ENCODE measurements around the gene PNMT. TPM values are rescaled to one million over a fixed set of nuclear protein-coding genes. Genes with fewer than 3 reads are reported as not detected.
A peak's percentile ranks its signal among the peaks of the same experiment; 100 is the strongest.

Gene PNMT
- total and polyA plus RNA-seq, 2 of the 4 experiments (the other 2 are of a cell fraction) = not detected

GRCh38 chr17:39626171-39627046 is 41.8 kb upstream of the PNMT start, which contains the start of gene PPP1R1B (continued):
- no peak for TF ChIP-seq RFX5 (IDR thresholded peaks at IDR 0.05; ENCODE audit: low read depth, low read length)

GRCh38 chr17:39627047-39627711 is 41.1 kb upstream of the PNMT start:
- no peak overlapping the region for H2AK9ac ChIP-seq (replicated peaks; ENCODE audit: low read depth, low read length, poor library complexity)
- H3K36me3 ChIP-seq (ENCODE audit: control insufficient read depth, insufficient read depth, low read length) = no peaks in the 10 kb centered on the region
- H4K20me1 ChIP-seq (ENCODE audit: insufficient read depth, low read length) = no peaks in the 10 kb centered on the region
- no peak overlapping the region for H3K23ac ChIP-seq (ENCODE audit: low read depth, low read length)
- CTCF ChIA-PET = no interaction called here
- H3K27me3 ChIP-seq (ENCODE audit: control insufficient read depth, insufficient read depth, low read length) = peaks cover 73% of the 10 kb centered on the region
- H3K9me1 ChIP-seq (ENCODE audit: insufficient read depth, low read length) = no peaks in the 10 kb centered on the region
- DNase-seq (no peak), ATAC-seq (ENCODE audit: low read depth) (no peak)
- TF ChIP-seq BHLHE40 (IDR thresholded peaks at IDR 0.05; ENCODE audit: low read depth, low read length) (no peak), RAD21 (IDR thresholded peaks at IDR 0.05; ENCODE audit: low read length) (no peak), MXI1 (IDR thresholded peaks at IDR 0.05; ENCODE audit: borderline replicate concordance, low read depth, low read length) (no peak), RCOR1 (IDR thresholded peaks at IDR 0.05; ENCODE audit: insufficient replicate concordance, low read length) (no peak), CTCF (conservative IDR thresholded peaks at IDR 0.05; ENCODE audit: low read depth, low read length) (no peak), USF2 (IDR thresholded peaks at IDR 0.05; ENCODE audit: low read depth, low read length) (no peak), SMC3 (IDR thresholded peaks at IDR 0.05; ENCODE audit: low read depth, low read length) (no peak), CEBPB (IDR thresholded peaks at IDR 0.05; ENCODE audit: low read depth, low read length) (no peak)
- H2BK120ac ChIP-seq (ENCODE audit: low read depth, low read length) = no peak overlapping the region
- H2AFZ ChIP-seq (replicated peaks; ENCODE audit: low read length, poor library complexity) = peak overlapping the region; percentile 77
- no peak overlapping the region for H3K27ac ChIP-seq (ENCODE audit: insufficient read depth, low read length)
- no TSS peak for BruUV-seq (replicated peaks)
- no peak overlapping the region for H4K5ac ChIP-seq (ENCODE audit: low read depth, low read length)
- dilution Hi-C loops (cut with HindIII; ENCODE audit: low sequenced_read_pairs, unreplicated experiment) = no loop called here
- H2AK5ac ChIP-seq (ENCODE audit: low read depth, low read length) = no peak overlapping the region
- peak overlapping the region; percentile 13; the same call in 1 of the 2 replicates for H3K4me3 ChIP-seq (ENCODE audit: insufficient read depth, low read depth, low read length)
- H3K4me1 ChIP-seq (ENCODE audit: control insufficient read depth, insufficient read depth, low read length) = peaks cover 3% of the 10 kb centered on the region; the same call in 1 of the 2 replicates
- peak overlapping the region; percentile 56 for H3K4me2 ChIP-seq (ENCODE audit: low read depth, low read length)
- POLR2A ChIA-PET (ENCODE audit: unreplicated experiment) = no interaction called here
- H3K9ac ChIP-seq (ENCODE audit: low read depth, low read length) = no peak overlapping the region
- no peak overlapping the region for H2BK20ac ChIP-seq (ENCODE audit: low read depth, low read length)
- H3K14ac ChIP-seq (replicated peaks; ENCODE audit: low read depth, low read length) = no peak overlapping the region
- H4K8ac ChIP-seq (ENCODE audit: low read depth in 2 of 2, low read length in 2 of 2) = no peak overlapping the region
- H4K91ac ChIP-seq (ENCODE audit: insufficient read depth, low read depth, low read length) = no peak overlapping the region
- H3K9me3 ChIP-seq (ENCODE audit: control insufficient read depth, insufficient read depth, low read length) = no peaks in the 10 kb centered on the region
- no peaks in the 10 kb centered on the region for H3K79me1 ChIP-seq (ENCODE audit: low read depth in 1 of 2, low read length in 2 of 2)
- no peak overlapping the region for H3K56ac ChIP-seq (ENCODE audit: extremely low read depth, insufficient read depth, low read length)
- in situ Hi-C loops (cut with MboI; ENCODE audit: low sequenced_read_pairs) = no loop called here
- no peak overlapping the region for H3K4ac ChIP-seq (ENCODE audit: low read depth, low read length)
- 1% methylated on average over 30 of the region's 72 CpGs; no CpG with 5 or more reads in 1 of the 2 experiments for WGBS, 2 experiments (ENCODE audit: extremely low coverage in 2 of 2, insufficient read length in 1 of 2)
- H2BK5ac ChIP-seq (ENCODE audit: low read depth, low read length, poor library complexity, severe bottlenecking) = no peak overlapping the region
- H3K18ac ChIP-seq (ENCODE audit: low read depth, low read length) = no peak overlapping the region
- intact Hi-C loops (cut with micrococcal nuclease) = loop anchor here (10.0 kb wide), 1 partner anchor 358 kb away; the partner anchor contains the start of gene PSMD3
- H2BK15ac ChIP-seq (ENCODE audit: low read depth, low read length) = no peak overlapping the region

Measured in IMR-90 (cell line).